GM18867 (cell line): Measurements from ENCODE around the gene CYTH3.

Experiments
- ATAC-seq: cut with Tn5 transposase; IDR thresholded peaks from one replicate; pipeline ENCODE4 v1.9.1; 2021; ENCODE audit warnings: mild to moderate bottlenecking, moderate library complexity; ENCODE audit not compliant: unreplicated experiment

The CYTH3 gene

GRCh38 chr7:6258440-6259182 lies 13.8 kb downstream of the CYTH3 start:
- no peak for ATAC-seq

GRCh38 chr7:6257675-6258074 lies 14.7 kb downstream of the CYTH3 start:
- ATAC-seq, result no peak

- ATAC-seq, result peak; percentile 70
These were observed 15.5 kb downstream of the CYTH3 start for GRCh38 chr7:6256677-6257535.

- no peak for ATAC-seq
These were observed 16.3 kb downstream of the CYTH3 start for GRCh38 chr7:6256109-6256483.

GRCh38 chr7:6254866-6255265 lies 17.6 kb downstream of the CYTH3 start:
- no peak for ATAC-seq

GRCh38 chr7:6252748-6253147 lies 19.7 kb downstream of the CYTH3 start:
- ATAC-seq, result no peak

- ATAC-seq, result no peak
These were observed 20.1 kb downstream of the CYTH3 start for GRCh38 chr7:6252341-6252746.

GRCh38 chr7:6251653-6252052 lies 20.8 kb downstream of the CYTH3 start:
- no peak for ATAC-seq

GRCh38 chr7:6250364-6250833 lies 22.0 kb downstream of the CYTH3 start:
- ATAC-seq, result peak; percentile 65

GRCh38 chr7:6249043-6249442 lies 23.4 kb downstream of the CYTH3 start:
- ATAC-seq, result no peak

- ATAC-seq, result no peak
These were observed 23.8 kb downstream of the CYTH3 start for GRCh38 chr7:6248581-6248980.

- ATAC-seq, result no peak
These were observed 26.0 kb downstream of the CYTH3 start for GRCh38 chr7:6246251-6246917.

GRCh38 chr7:6244021-6244420 lies 28.4 kb downstream of the CYTH3 start:
- no peak for ATAC-seq

- ATAC-seq, result no peak
These were observed 29.3 kb downstream of the CYTH3 start for GRCh38 chr7:6243168-6243567.

- ATAC-seq, result no peak
These were observed 29.9 kb downstream of the CYTH3 start for GRCh38 chr7:6242561-6242960.

GRCh38 chr7:6241607-6241973 lies 30.8 kb downstream of the CYTH3 start:
- no peak for ATAC-seq

GRCh38 chr7:6238309-6238925 lies 34.0 kb downstream of the CYTH3 start:
- ATAC-seq, result no peak

GRCh38 chr7:6237730-6238129 lies 34.7 kb downstream of the CYTH3 start:
- no peak for ATAC-seq

- no peak for ATAC-seq
These were observed 35.4 kb downstream of the CYTH3 start for GRCh38 chr7:6237011-6237410.

GRCh38 chr7:6235029-6235871 lies 37.2 kb downstream of the CYTH3 start:
- no peak for ATAC-seq
